ENCODE results near the gene ADGRV1.

- TF ChIP-seq, protein P1, sequence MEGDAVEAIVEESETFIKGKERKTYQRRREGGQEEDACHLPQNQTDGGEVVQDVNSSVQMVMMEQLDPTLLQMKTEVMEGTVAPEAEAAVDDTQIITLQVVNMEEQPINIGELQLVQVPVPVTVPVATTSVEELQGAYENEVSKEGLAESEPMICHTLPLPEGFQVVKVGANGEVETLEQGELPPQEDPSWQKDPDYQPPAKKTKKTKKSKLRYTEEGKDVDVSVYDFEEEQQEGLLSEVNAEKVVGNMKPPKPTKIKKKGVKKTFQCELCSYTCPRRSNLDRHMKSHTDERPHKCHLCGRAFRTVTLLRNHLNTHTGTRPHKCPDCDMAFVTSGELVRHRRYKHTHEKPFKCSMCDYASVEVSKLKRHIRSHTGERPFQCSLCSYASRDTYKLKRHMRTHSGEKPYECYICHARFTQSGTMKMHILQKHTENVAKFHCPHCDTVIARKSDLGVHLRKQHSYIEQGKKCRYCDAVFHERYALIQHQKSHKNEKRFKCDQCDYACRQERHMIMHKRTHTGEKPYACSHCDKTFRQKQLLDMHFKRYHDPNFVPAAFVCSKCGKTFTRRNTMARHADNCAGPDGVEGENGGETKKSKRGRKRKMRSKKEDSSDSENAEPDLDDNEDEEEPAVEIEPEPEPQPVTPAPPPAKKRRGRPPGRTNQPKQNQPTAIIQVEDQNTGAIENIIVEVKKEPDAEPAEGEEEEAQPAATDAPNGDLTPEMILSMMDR (IDR thresholded peaks at IDR 0.05; ENCODE audit: low read depth, low read length, poor library complexity, severe bottlenecking): no peak
- TF ChIP-seq EZH2phosphoT487 (IDR thresholded peaks at IDR 0.05; ENCODE audit: borderline replicate concordance, low read length): no peak
Observed at GRCh38 chr5:90889325-90889600, 330.7 kb downstream of the ADGRV1 start.

Data from DOHH2 (cell line).